Globus pallidus (tissue), 1 donor: ENCODE data around the gene SF3B6.

Source experiments
- DNase-seq: peaks from one replicate; pipeline ENCODE4 v3.0.0-alpha.2; 2015; ENCODE audit warnings: low spot score

Gene SF3B6

DNA sequence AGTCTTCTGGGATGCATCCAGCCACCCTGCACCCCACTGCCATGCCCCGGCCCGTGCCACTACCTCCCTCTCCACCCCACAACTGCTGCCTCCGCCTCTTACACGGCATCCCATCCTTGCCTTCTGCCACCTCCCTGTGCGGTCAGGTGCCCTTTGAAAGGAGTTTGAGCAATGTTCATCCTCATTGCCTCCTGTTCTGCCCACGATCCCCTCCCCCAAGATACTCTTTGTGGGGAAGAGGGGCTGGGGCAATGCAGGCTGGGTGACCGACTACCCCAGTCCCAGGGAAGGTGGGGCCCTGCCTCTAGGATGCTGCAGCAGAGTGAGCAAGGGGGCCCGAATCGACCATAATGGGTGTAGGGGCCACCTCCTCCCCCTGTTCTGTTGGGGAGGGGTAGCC, 57.9 kb downstream of the SF3B6 start:
- DNase-seq = no peak

- DNase-seq = no peak
These were observed 58.4 kb downstream of the SF3B6 start for GRCh38 chr2:24017711-24018110.
